ENCODE measurements around the gene GPR137B. TPM values are rescaled to one million over a fixed set of nuclear protein-coding genes. Genes with fewer than 3 reads are reported as not detected.

The GPR137B gene
- total and polyA plus RNA-seq, 5 donors, result 21.3 to 73.3 (median 26.3) TPM

GRCh38 chr1:236117710-236118109 is 24.6 kb upstream of the GPR137B start:
- ATAC-seq (no peak), DNase-seq (no peak)
- Histone ChIP-seq H3K27me3 (ENCODE audit: control insufficient read depth, insufficient read depth) (no peaks in the 10 kb centered on the region), H3K9me3 (ENCODE audit: control insufficient read depth, low read length) (no peaks in the 10 kb centered on the region), H3K4me1 (ENCODE audit: control insufficient read depth, insufficient read depth, low read length) (no peaks in the 10 kb centered on the region), H3K4me3 (ENCODE audit: low read length) (no peak overlapping the region), H3K27ac (ENCODE audit: low read length) (no peak overlapping the region)
- intact Hi-C loops (cut with DNase I), result loop anchor here in 1 of 4 donors (10.0 kb wide), 1 partner anchor 167 kb away; the partner anchor contains the start of gene ERO1B
- 85% methylated on average over 8 of the region's 8 CpGs for WGBS

GRCh38 chr1:236119943-236120484 is 22.3 kb upstream of the GPR137B start:
- Histone ChIP-seq H3K4me3 (ENCODE audit: low read length) (no peak overlapping the region), H3K9me3 (ENCODE audit: control insufficient read depth, low read length) (no peaks in the 10 kb centered on the region), H3K27me3 (ENCODE audit: control insufficient read depth, insufficient read depth) (no peaks in the 10 kb centered on the region), H3K27ac (ENCODE audit: low read length) (no peak overlapping the region), H3K4me1 (ENCODE audit: control insufficient read depth, insufficient read depth, low read length) (no peaks in the 10 kb centered on the region)
- WGBS, result 64% methylated on average over 12 of the region's 12 CpGs
- intact Hi-C loops (cut with DNase I), result loop anchor here in 1 of 4 donors (10.0 kb wide), 1 partner anchor 165 kb away; the partner anchor contains the start of gene ERO1B
- no peak for DNase-seq
- ATAC-seq, result peak in 1 of 2 donors; percentile 57

GRCh38 chr1:236120721-236121153 is 21.6 kb upstream of the GPR137B start:
- DNase-seq (no peak), ATAC-seq (no peak)
- no peaks in the 10 kb centered on the region for H3K27me3 ChIP-seq (ENCODE audit: control insufficient read depth, insufficient read depth)
- no peaks in the 10 kb centered on the region for H3K9me3 ChIP-seq (ENCODE audit: control insufficient read depth, low read length)
- intact Hi-C loops (cut with DNase I), result no loop called here
- H3K4me3 ChIP-seq (ENCODE audit: low read length), result no peak overlapping the region
- no peak overlapping the region for H3K27ac ChIP-seq (ENCODE audit: low read length)
- H3K4me1 ChIP-seq (ENCODE audit: control insufficient read depth, insufficient read depth, low read length), result no peaks in the 10 kb centered on the region
- WGBS, result 55% methylated on average over 10 of the region's 10 CpGs

GRCh38 chr1:236122176-236122575 is 20.2 kb upstream of the GPR137B start:
- Histone ChIP-seq H3K27me3 (ENCODE audit: control insufficient read depth, insufficient read depth) (no peaks in the 10 kb centered on the region), H3K27ac (ENCODE audit: low read length) (no peak overlapping the region), H3K4me1 (ENCODE audit: control insufficient read depth, insufficient read depth, low read length) (no peaks in the 10 kb centered on the region), H3K9me3 (ENCODE audit: control insufficient read depth, low read length) (no peaks in the 10 kb centered on the region), H3K4me3 (ENCODE audit: low read length) (no peak overlapping the region)
- intact Hi-C loops (cut with DNase I), result no loop called here
- ATAC-seq (no peak), DNase-seq (no peak)
- WGBS, result 94% methylated on average over 7 of the region's 7 CpGs

GRCh38 chr1:236123563-236123962 is 18.8 kb upstream of the GPR137B start:
- no peak overlapping the region for H3K4me3 ChIP-seq (ENCODE audit: low read length)
- H3K4me1 ChIP-seq (ENCODE audit: control insufficient read depth, insufficient read depth, low read length), result no peaks in the 10 kb centered on the region
- H3K27me3 ChIP-seq (ENCODE audit: control insufficient read depth, insufficient read depth), result no peaks in the 10 kb centered on the region
- no peak for DNase-seq
- intact Hi-C loops (cut with DNase I), result no loop called here
- ATAC-seq, result no peak
- 85% methylated on average over 6 of the region's 6 CpGs for WGBS
- no peak overlapping the region for H3K27ac ChIP-seq (ENCODE audit: low read length)
- no peaks in the 10 kb centered on the region for H3K9me3 ChIP-seq (ENCODE audit: control insufficient read depth, low read length)

GRCh38 chr1:236124965-236125364 is 17.4 kb upstream of the GPR137B start:
- Histone ChIP-seq H3K9me3 (ENCODE audit: control insufficient read depth, low read length) (no peaks in the 10 kb centered on the region), H3K4me1 (ENCODE audit: control insufficient read depth, insufficient read depth, low read length) (no peaks in the 10 kb centered on the region), H3K27ac (ENCODE audit: low read length) (no peak overlapping the region), H3K27me3 (ENCODE audit: control insufficient read depth, insufficient read depth) (no peaks in the 10 kb centered on the region), H3K4me3 (ENCODE audit: low read length) (no peak overlapping the region)
- intact Hi-C loops (cut with DNase I), result no loop called here
- ATAC-seq, result no peak
- DNase-seq, result no peak
- 68% methylated on average over 2 of the region's 2 CpGs for WGBS

- DNase-seq (no peak), ATAC-seq (no peak)
- H3K4me1 ChIP-seq (ENCODE audit: control insufficient read depth, insufficient read depth, low read length), result no peaks in the 10 kb centered on the region
- H3K4me3 ChIP-seq (ENCODE audit: low read length), result no peak overlapping the region
- H3K9me3 ChIP-seq (ENCODE audit: control insufficient read depth, low read length), result no peaks in the 10 kb centered on the region
- H3K27ac ChIP-seq (ENCODE audit: low read length), result no peak overlapping the region
- WGBS, result 91% methylated on average over 8 of the region's 8 CpGs
- H3K27me3 ChIP-seq (ENCODE audit: control insufficient read depth, insufficient read depth), result no peaks in the 10 kb centered on the region
- intact Hi-C loops (cut with DNase I), result no loop called here
Observed at GRCh38 chr1:236127045-236127444, 15.3 kb upstream of the GPR137B start.

- Histone ChIP-seq H3K27me3 (ENCODE audit: control insufficient read depth, insufficient read depth) (no peaks in the 10 kb centered on the region), H3K27ac (ENCODE audit: low read length) (no peak overlapping the region), H3K4me1 (ENCODE audit: control insufficient read depth, insufficient read depth, low read length) (no peaks in the 10 kb centered on the region), H3K9me3 (ENCODE audit: control insufficient read depth, low read length) (no peaks in the 10 kb centered on the region), H3K4me3 (ENCODE audit: low read length) (no peak overlapping the region)
- DNase-seq (no peak), ATAC-seq (no peak)
- intact Hi-C loops (cut with DNase I), result no loop called here
- 75% methylated on average over 10 of the region's 10 CpGs for WGBS
Observed at GRCh38 chr1:236128646-236129178, 13.6 kb upstream of the GPR137B start.

GRCh38 chr1:236129306-236129705 is 13.0 kb upstream of the GPR137B start:
- WGBS, result 88% methylated on average over 5 of the region's 5 CpGs
- intact Hi-C loops (cut with DNase I), result no loop called here
- no peaks in the 10 kb centered on the region for H3K9me3 ChIP-seq (ENCODE audit: control insufficient read depth, low read length)
- ATAC-seq, result no peak
- no peak for DNase-seq
- H3K27ac ChIP-seq (ENCODE audit: low read length), result no peak overlapping the region
- H3K4me1 ChIP-seq (ENCODE audit: control insufficient read depth, insufficient read depth, low read length), result no peaks in the 10 kb centered on the region
- no peaks in the 10 kb centered on the region for H3K27me3 ChIP-seq (ENCODE audit: control insufficient read depth, insufficient read depth)
- H3K4me3 ChIP-seq (ENCODE audit: low read length), result no peak overlapping the region

- no peak for DNase-seq
- ATAC-seq, result no peak
- no peak overlapping the region for H3K4me3 ChIP-seq (ENCODE audit: low read length)
- intact Hi-C loops (cut with DNase I), result no loop called here
- 89% methylated on average over 3 of the region's 3 CpGs for WGBS
- no peaks in the 10 kb centered on the region for H3K9me3 ChIP-seq (ENCODE audit: control insufficient read depth, low read length)
- H3K4me1 ChIP-seq (ENCODE audit: control insufficient read depth, insufficient read depth, low read length), result no peaks in the 10 kb centered on the region
- no peak overlapping the region for H3K27ac ChIP-seq (ENCODE audit: low read length)
- no peaks in the 10 kb centered on the region for H3K27me3 ChIP-seq (ENCODE audit: control insufficient read depth, insufficient read depth)
Observed at GRCh38 chr1:236130372-236130771, 12.0 kb upstream of the GPR137B start.

GRCh38 chr1:236131916-236132315 is 10.4 kb upstream of the GPR137B start:
- H3K4me3 ChIP-seq (ENCODE audit: low read length), result no peak overlapping the region
- H3K27me3 ChIP-seq (ENCODE audit: control insufficient read depth, insufficient read depth), result no peaks in the 10 kb centered on the region
- ATAC-seq (no peak), DNase-seq (no peak)
- 82% methylated on average over 1 of the region's 1 CpG for WGBS
- no peaks in the 10 kb centered on the region for H3K9me3 ChIP-seq (ENCODE audit: control insufficient read depth, low read length)
- intact Hi-C loops (cut with DNase I), result no loop called here
- H3K4me1 ChIP-seq (ENCODE audit: control insufficient read depth, insufficient read depth, low read length), result no peaks in the 10 kb centered on the region
- no peak overlapping the region for H3K27ac ChIP-seq (ENCODE audit: low read length)

All from right cardiac atrium (tissue), 5 donors.